Measurements from ENCODE around the gene LONRF3.

Gene LONRF3

DNA sequence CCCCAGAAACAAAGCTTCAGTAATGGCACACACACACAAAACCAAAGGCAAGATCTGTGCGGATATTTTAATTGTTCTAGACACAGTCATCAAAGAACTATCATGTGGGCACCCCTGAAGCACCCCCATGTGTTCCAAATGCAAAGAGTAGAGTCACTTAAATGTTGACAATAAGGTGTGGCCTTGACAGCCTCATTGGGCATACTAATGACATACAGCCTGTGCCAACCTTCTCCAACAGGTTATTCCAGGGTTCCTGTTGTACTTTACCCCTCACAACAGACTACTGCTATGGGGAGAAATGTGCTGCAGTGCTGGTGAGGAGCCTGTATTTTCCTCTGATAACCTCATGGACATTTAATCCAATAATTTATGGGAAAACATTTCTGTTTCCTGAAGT, 68.6 kb downstream of the LONRF3 start:
- H3K4me2 ChIP-seq (ENCODE audit: low read length): no peak overlapping the region
- H3K4me1 ChIP-seq (ENCODE audit: control insufficient read depth, insufficient read depth, low read length): peaks cover 21% of the 10 kb centered on the region
- H3K4me3 ChIP-seq (ENCODE audit: low read length): no peak overlapping the region
- H3K9ac ChIP-seq (ENCODE audit: low read depth, low read length): no peak overlapping the region
- no peaks in the 10 kb centered on the region for H3K9me3 ChIP-seq (replicated peaks; ENCODE audit: low read length)
- no peaks in the 10 kb centered on the region for H3K36me3 ChIP-seq (ENCODE audit: insufficient read depth, low read length)
- H3K27me3 ChIP-seq (ENCODE audit: control insufficient read depth, insufficient read depth, low read length): peaks cover 1% of the 10 kb centered on the region

DNA sequence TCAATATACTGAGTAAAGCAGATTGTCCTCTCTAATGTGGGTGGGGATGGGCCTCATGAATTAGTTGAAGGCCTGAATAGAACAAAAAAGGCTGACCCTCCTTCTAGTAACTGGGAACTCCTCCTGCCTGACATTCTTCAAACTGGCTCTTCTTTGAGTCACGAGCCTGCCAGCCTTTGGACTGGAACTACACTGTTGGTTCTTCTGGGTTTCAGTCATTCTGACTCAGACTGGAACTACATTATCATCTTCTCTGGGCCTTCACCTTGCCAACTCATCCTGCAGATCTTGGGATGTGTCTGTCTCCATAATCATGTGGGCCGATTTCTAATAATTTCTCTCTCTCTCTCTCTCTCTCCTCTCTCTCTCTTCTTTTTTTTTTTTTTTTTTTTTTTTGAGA, 71.5 kb downstream of the LONRF3 start:
- H3K4me3 ChIP-seq (ENCODE audit: low read length): no peak overlapping the region
- peaks cover 12% of the 10 kb centered on the region for H3K4me1 ChIP-seq (ENCODE audit: control insufficient read depth, insufficient read depth, low read length)
- H3K9ac ChIP-seq (ENCODE audit: low read depth, low read length): no peak overlapping the region
- no peak overlapping the region for H3K4me2 ChIP-seq (ENCODE audit: low read length)
- peaks cover 2% of the 10 kb centered on the region for H3K27me3 ChIP-seq (ENCODE audit: control insufficient read depth, insufficient read depth, low read length)
- H3K36me3 ChIP-seq (ENCODE audit: insufficient read depth, low read length): no peaks in the 10 kb centered on the region
- no peaks in the 10 kb centered on the region for H3K9me3 ChIP-seq (replicated peaks; ENCODE audit: low read length)

DNA sequence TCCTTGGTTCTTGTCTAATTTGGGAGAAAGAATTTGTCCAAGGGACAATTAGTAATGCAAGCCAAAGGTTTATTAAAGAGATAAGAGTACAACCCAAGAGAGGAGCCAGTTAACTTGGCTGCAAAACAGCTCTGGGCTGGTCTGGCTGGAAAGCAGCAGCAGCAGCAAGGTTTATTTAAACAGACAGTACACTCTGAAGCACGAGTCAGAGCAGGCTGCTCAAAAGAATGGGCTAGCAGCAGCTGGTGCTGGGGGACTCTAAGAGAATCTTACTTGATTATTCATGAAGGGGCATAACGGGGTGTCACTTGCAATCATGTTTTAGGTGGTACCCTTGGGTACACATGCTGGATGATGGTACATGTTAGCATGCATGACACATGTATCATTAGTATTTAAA, 81.3 kb downstream of the LONRF3 start:
- Histone ChIP-seq H3K36me3 (ENCODE audit: insufficient read depth, low read length) (no peaks in the 10 kb centered on the region), H3K9me3 (replicated peaks; ENCODE audit: low read length) (no peaks in the 10 kb centered on the region), H3K4me2 (ENCODE audit: low read length) (no peak overlapping the region), H3K27me3 (ENCODE audit: control insufficient read depth, insufficient read depth, low read length) (peaks cover 10% of the 10 kb centered on the region), H3K9ac (ENCODE audit: low read depth, low read length) (no peak overlapping the region), H3K4me3 (ENCODE audit: low read length) (no peak overlapping the region), H3K4me1 (ENCODE audit: control insufficient read depth, insufficient read depth, low read length) (no peaks in the 10 kb centered on the region)

DNA sequence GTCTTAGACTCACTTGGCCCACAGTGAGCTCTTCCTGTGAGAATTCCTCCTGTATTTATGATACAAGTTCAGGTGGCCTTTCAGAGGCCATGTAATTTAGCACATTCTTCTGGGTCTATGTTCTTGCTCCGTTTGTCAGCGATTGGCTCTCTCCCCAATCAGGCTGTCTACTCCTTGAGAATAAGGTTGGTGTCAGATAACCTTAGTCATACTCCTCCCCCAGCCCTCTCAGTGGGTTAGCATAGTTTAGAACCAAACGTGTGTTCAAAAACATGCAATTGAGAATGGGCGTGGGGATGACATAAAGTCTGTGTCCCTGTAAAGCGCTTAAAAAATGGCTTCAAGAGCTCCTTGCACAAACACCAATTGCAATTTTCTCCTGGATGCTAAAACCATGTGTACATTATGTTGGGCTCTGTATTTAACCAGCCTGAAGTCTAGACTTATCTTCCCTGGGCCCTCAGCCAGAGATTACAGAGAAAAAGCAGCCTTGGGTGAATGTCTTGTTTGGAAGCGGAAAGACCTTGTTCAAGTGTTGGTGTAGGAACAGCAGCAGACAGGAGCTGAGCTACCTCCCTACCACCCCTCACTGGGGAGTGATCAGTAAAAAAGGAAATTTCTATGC, 88.4 kb downstream of the LONRF3 start:
- Histone ChIP-seq H3K4me1 (ENCODE audit: control insufficient read depth, insufficient read depth, low read length) (no peaks in the 10 kb centered on the region), H3K27me3 (ENCODE audit: control insufficient read depth, insufficient read depth, low read length) (no peaks in the 10 kb centered on the region), H3K4me3 (ENCODE audit: low read length) (no peak overlapping the region), H3K9me3 (replicated peaks; ENCODE audit: low read length) (no peaks in the 10 kb centered on the region), H3K9ac (ENCODE audit: low read depth, low read length) (no peak overlapping the region), H3K36me3 (ENCODE audit: insufficient read depth, low read length) (no peaks in the 10 kb centered on the region), H3K4me2 (ENCODE audit: low read length) (no peak overlapping the region)

DNA sequence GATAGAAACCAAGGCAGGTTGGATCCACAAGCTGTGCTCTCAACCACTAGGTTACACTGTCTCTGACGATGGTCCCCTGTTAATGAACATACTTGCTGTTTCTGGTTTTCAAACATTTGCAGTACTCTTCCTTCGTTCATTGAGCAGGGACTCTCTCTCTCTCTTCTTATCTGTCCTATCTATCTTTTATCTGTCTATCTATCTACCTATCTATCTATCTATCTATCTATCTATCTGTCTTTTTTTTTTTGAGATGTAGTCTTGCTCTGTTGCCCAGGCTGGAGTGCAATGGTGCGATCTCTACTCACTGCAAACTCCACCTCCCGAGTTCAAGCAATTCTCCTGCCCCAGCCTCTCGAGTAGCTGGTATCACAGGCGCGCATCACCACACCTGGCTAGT, 89.0 kb downstream of the LONRF3 start:
- no peak overlapping the region for H3K4me2 ChIP-seq (ENCODE audit: low read length)
- no peaks in the 10 kb centered on the region for H3K27me3 ChIP-seq (ENCODE audit: control insufficient read depth, insufficient read depth, low read length)
- H3K9ac ChIP-seq (ENCODE audit: low read depth, low read length): no peak overlapping the region
- H3K9me3 ChIP-seq (replicated peaks; ENCODE audit: low read length): no peaks in the 10 kb centered on the region
- H3K36me3 ChIP-seq (ENCODE audit: insufficient read depth, low read length): no peaks in the 10 kb centered on the region
- H3K4me1 ChIP-seq (ENCODE audit: control insufficient read depth, insufficient read depth, low read length): no peaks in the 10 kb centered on the region
- H3K4me3 ChIP-seq (ENCODE audit: low read length): no peak overlapping the region

DNA sequence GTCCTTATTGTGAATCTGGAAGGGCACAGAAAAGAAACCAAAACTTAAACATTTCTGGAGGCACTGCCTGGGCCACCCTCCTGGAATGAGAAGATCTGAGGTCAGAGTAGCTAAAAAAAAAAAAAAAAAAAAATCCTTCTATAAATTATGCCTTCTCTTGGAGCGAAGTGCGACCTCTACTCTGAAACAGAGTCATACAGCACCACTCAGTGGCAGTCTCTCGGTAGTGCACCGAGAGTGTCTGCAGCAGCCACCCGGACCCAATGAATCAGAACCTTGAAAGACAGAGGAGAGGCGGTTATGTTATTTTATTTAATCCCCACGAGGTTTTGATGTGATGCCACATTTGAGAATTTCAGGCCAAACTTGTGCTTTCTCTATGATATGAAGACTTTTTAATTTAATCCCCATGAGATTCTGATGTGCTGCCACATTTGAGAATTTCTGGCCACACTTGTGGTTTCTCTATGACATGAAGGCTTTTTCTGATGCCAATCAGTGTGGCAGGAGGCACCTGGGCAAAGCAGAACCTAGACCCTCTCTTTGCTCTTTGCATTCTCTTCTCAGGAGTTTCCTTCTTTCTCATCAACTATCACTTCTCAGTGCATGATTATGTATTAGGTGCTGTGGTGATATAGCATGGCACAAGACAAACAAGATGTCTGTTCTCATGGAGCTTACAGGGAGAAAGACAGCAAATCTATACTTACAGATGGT, 92.8 kb downstream of the LONRF3 start:
- H3K27me3 ChIP-seq (ENCODE audit: control insufficient read depth, insufficient read depth, low read length): peaks cover 15% of the 10 kb centered on the region
- H3K4me3 ChIP-seq (ENCODE audit: low read length): no peak overlapping the region
- H3K9me3 ChIP-seq (replicated peaks; ENCODE audit: low read length): no peaks in the 10 kb centered on the region
- H3K36me3 ChIP-seq (ENCODE audit: insufficient read depth, low read length): no peaks in the 10 kb centered on the region
- H3K4me2 ChIP-seq (ENCODE audit: low read length): no peak overlapping the region
- H3K9ac ChIP-seq (ENCODE audit: low read depth, low read length): no peak overlapping the region
- no peaks in the 10 kb centered on the region for H3K4me1 ChIP-seq (ENCODE audit: control insufficient read depth, insufficient read depth, low read length)

Measured in skeletal muscle satellite cell (primary cell).